ENCODE data around the gene PCDHB12.
"Not testable (repeated sequence)": the region's sequence is repeated elsewhere in the genome, so short reads cannot be mapped to it uniquely, and the experiment has no call there.

The PCDHB12 gene

GRCh38 chr5:141208478-141208877 lies at the start of gene PCDHB12:
PCDHB12 (plus strand) TSS chr5:141208719; CDS start chr5:141208908, 189 bp downstream.
- no peak for DNase-seq

DNA sequence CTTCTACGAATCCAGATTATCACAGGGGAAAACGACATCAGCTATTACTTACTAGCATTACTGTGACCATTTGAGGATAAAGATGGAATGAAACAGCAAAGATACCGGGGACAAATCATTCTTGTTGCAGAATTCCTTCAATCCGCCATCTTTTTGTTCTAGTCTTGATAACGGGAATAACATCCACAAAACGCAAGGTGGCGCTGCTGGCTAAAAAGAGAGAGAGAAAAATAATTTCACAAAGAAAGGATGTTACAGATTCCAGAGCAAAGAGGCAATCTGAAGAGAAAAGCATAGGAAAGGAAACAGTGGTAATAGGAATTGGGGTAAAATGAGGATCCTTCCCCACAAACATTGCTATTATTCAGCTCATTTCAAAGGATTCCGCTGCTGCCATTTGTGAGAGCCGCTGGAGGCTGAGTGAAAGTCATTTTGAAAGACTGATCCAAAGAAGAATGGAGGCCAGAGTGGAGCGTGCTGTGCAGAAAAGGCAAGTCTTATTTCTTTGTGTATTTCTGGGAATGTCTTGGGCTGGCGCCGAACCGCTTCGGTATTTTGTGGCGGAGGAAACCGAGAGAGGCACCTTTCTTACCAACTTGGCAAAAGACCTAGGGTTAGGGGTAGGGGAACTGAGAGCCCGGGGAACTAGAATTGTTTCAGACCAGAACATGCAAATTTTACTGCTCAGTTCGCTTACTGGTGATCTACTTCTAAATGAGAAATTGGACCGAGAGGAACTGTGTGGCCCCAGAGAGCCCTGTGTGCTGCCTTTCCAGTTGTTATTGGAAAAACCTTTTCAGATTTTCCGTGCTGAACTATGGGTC lies 35.9 kb upstream of the PCDHB12 start, which contains the start of gene PCDHB7:
Gene PCDHB7 (plus strand): TSS at position 264 of the 824 bp plus-strand sequence. CDS start 192 bp downstream, at position 456.
- peak in 1 of 2 donors; percentile 18 for DNase-seq

GRCh38 chr5:141174291-141175104 lies 34.0 kb upstream of the PCDHB12 start:
- DNase-seq, result not testable (repeated sequence)

DNA sequence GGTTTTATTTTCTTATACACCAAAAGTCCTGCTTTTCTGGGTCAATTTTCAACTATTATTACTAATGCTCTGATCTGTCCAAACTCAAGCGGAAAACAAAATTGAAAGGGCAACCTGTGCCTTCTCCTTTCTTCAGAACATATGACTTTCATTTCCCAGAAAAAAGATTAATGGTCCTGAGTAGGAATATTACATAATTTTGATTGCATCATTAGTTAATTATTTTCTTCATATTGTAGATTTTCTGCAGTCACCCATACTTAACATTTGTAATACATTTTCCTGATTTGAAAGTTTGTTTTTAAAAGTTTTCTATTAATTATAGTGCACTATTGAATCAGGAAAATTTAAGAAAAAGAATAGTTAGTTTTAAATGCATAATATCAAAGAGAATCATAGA lies 32.6 kb upstream of the PCDHB12 start:
- no peak for DNase-seq

DNA sequence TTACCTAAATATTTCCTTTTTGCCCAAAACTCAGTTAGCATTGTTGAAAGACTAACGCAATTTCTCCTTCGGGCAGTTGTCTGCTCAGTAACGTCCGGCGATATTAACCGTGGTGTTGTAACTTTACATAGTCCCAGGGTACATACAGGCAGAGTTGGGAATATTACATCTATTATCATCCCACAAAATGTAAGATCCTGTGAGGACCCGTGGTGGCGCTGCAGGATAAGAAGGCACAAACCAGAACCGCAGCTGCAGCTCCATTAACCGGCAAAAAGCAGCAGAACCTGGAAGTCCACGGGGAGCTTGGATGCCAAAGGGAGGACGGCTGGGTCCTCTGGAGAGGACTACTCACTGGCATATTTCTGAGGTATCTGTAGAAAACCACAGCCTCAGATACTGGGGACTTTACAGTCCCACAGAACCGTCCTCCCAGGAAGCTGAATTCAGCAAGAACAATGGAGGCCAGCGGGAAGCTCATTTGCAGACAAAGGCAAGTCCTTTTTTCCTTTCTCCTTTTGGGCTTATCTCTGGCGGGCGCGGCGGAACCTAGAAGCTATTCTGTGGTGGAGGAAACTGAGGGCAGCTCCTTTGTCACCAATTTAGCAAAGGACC lies 30.8 kb upstream of the PCDHB12 start, which contains the start of gene PCDHB8:
Gene PCDHB8 (plus strand): TSS at position 214 of the 615 bp plus-strand sequence. CDS start 245 bp downstream, at position 459.
- not testable (repeated sequence) for DNase-seq

DNA sequence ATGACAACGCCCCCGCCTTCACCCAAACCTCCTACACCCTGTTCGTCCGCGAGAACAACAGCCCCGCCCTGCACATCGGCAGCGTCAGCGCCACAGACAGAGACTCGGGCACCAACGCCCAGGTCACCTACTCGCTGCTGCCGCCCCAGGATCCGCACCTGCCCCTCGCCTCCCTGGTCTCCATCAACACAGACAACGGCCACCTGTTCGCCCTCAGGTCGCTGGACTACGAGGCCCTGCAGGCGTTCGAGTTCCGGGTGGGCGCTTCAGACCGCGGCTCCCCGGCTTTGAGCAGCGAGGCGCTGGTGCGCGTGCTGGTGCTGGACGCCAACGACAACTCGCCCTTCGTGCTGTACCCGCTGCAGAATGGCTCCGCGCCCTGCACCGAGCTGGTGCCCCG lies 29.1 kb upstream of the PCDHB12 start:
- DNase-seq, result not testable (repeated sequence)

GRCh38 chr5:141179876-141180275 lies 28.6 kb upstream of the PCDHB12 start:
- not testable (repeated sequence) for DNase-seq

DNA sequence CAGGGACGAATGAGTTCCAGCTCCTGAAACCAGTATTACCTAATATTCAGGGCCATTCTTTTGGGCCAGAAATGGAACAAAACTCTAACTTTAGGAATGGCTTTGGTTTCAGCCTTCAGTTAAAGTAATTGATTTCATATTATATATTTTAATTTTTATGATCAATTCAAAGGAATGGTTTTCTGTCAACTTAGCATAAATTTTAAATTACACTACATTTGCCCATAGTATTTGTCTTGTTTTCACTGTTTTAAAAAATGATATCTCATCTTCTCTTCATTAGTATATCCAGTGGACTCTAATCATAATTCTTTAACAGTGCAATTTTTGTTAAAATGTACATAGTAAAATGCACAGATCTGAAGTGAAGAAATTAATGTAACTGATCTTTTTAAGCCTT lies 28.2 kb upstream of the PCDHB12 start:
- DNase-seq, result no peak

DNA sequence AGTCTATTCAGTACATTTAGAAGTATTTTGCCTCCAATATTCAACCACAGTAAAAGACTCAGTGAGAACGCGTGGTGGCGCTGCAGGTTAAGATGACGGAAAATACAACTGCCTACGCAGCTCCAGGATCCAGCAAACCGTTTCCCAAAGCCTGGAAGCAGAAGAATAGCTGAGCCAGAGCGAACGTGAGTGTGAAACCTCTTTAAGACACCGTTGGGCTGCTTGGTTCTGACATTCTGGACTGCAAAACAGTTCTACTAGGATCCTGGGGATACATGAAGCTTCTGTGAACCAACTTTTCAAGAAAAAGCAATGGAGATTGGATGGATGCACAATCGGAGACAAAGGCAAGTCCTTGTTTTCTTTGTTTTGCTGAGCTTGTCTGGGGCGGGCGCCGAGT lies 26.3 kb upstream of the PCDHB12 start, which contains the start of gene PCDHB16:
Gene PCDHB16 (plus strand): TSS at position 140 of the 400 bp plus-strand sequence. CDS start 173 bp downstream, at position 313.
- DNase-seq, result no peak

GRCh38 chr5:141184117-141184855 lies 24.2 kb upstream of the PCDHB12 start:
- DNase-seq, result not testable (repeated sequence)

- peak in 1 of 2 donors; percentile 36 for DNase-seq
Observed at GRCh38 chr5:141186897-141187512, 21.5 kb upstream of the PCDHB12 start, which contains the start of gene PCDHB9. PCDHB9 (plus strand) TSS chr5:141187161; CDS start chr5:141187319, 158 bp downstream.

DNA sequence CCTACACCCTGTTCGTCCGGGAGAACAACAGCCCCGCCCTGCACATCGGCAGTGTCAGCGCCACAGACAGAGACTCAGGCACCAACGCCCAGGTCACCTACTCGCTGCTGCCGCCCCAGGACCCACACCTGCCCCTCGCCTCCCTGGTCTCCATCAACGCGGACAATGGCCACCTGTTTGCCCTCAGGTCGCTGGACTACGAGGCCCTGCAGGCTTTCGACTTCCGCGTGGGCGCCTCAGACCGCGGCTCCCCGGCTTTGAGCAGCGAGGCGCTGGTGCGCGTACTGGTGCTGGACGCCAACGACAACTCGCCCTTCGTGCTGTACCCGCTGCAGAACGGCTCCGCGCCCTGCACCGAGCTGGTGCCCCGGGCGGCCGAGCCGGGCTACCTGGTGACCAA lies 19.8 kb upstream of the PCDHB12 start:
- DNase-seq, result not testable (repeated sequence)

DNA sequence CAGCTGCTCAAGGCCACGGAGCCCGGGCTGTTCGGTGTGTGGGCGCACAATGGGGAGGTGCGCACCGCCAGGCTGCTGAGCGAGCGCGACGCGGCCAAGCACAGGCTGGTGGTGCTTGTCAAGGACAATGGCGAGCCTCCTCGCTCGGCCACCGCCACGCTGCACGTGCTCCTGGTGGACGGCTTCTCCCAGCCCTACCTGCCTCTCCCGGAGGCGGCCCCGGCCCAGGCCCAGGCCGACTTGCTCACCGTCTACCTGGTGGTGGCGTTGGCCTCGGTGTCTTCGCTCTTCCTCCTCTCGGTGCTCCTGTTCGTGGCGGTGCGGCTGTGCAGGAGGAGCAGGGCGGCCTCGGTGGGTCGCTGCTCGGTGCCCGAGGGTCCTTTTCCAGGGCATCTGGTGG lies 19.4 kb upstream of the PCDHB12 start:
- not testable (repeated sequence) for DNase-seq

GRCh38 chr5:141192110-141192725 lies 16.3 kb upstream of the PCDHB12 start, which contains the start of gene PCDHB10:
PCDHB10 (plus strand) TSS chr5:141192353; CDS start chr5:141192553, 200 bp downstream.
- peak in 1 of 2 donors; percentile 14 for DNase-seq

DNA sequence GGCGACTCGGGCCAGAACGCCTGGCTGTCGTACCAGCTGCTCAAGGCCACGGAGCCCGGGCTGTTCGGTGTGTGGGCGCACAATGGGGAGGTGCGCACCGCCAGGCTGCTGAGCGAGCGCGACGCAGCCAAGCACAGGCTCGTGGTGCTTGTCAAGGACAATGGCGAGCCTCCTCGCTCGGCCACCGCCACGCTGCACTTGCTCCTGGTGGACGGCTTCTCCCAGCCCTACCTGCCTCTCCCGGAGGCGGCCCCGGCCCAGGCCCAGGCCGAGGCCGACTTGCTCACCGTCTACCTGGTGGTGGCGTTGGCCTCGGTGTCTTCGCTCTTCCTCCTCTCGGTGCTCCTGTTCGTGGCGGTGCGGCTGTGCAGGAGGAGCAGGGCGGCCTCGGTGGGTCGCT lies 14.2 kb upstream of the PCDHB12 start:
- not testable (repeated sequence) for DNase-seq

DNA sequence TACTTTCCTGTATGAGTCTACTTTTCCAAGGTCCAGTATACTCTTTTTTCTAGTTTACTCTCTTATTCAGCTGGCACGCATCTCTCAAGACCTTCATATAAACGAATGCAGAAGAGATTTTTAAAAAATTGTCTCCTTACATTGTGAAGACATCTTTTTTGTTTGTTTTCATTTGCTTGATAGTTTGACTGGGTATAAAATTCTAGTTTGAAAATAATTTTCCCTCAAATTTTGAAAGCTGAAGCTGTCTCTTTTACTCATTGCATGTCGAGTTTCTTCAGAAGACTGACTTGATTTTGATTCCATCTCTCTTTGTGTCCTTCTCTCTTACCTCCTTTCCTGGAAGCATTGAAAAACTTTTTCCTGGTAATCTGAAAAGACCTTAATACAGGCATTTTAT lies 12.2 kb upstream of the PCDHB12 start:
- DNase-seq, result no peak

GRCh38 chr5:141199359-141200235 lies 8.9 kb upstream of the PCDHB12 start, which contains the start of gene PCDHB11:
PCDHB11 (plus strand) TSS chr5:141199627; CDS start chr5:141199775, 148 bp downstream.
- DNase-seq, result no peak

- not testable (repeated sequence) for DNase-seq
Observed at GRCh38 chr5:141201126-141201525, 7.4 kb upstream of the PCDHB12 start.

DNA sequence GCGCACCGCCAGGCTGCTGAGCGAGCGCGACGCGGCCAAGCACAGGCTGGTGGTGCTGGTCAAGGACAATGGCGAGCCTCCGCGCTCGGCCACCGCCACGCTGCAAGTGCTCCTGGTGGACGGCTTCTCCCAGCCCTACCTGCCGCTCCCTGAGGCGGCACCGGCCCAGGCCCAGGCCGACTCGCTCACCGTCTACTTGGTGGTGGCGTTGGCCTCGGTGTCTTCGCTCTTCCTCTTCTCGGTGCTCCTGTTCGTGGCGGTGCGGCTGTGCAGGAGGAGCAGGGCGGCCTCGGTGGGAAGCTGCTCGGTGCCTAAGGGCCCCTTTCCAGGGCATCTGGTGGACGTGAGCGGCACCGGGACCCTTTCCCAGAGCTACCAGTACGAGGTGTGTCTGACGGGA lies 6.9 kb upstream of the PCDHB12 start:
- not testable (repeated sequence) for DNase-seq

GRCh38 chr5:141210281-141210680 lies 1.8 kb downstream of the PCDHB12 start:
- DNase-seq, result not testable (repeated sequence)
